SK-N-SH (cell line): ENCODE measurements around the gene PLEKHA8.

ENCODE experiments used
- CHD2 ChIP-seq: fragments of 150-350 bp; IDR thresholded peaks from 2 replicates; pipeline ENCODE4 v1.6.1; 2018; ENCODE audit warnings: low read length; ENCODE audit not compliant: partially characterized antibody
- EZH2phosphoT487 ChIP-seq: fragments of 200-600 bp; sonication (generic); IDR thresholded peaks from 2 replicates; pipeline ENCODE4 v1.6.1; 2017; ENCODE audit warnings: low read depth, mixed run types, mild to moderate bottlenecking, antibody characterized with exemption, moderate library complexity, borderline replicate concordance
- FOXM1 ChIP-seq: IDR thresholded peaks from 2 replicates; pipeline ENCODE4 v1.4.0; 2012; ENCODE audit warnings: low read depth, mild to moderate bottlenecking
- MXI1 ChIP-seq: IDR thresholded peaks from 2 replicates; pipeline ENCODE4 v1.6.1; 2012; ENCODE audit warnings: mild to moderate bottlenecking, low read depth, low read length, improper control_type of control experiment
- POLR2AphosphoS5 ChIP-seq: IDR thresholded peaks from 2 replicates; pipeline ENCODE4 v1.6.1; 2012; ENCODE audit warnings: low read depth, low read length
- RAD21 ChIP-seq: IDR thresholded peaks from 2 replicates; pipeline ENCODE4 v1.6.1; 2012; ENCODE audit warnings: mild to moderate bottlenecking, low read length
- RXRA ChIP-seq: IDR thresholded peaks from 2 replicates; pipeline ENCODE4 v1.4.0; 2012; ENCODE audit warnings: low read depth, mild to moderate bottlenecking, borderline replicate concordance
- TEAD4 ChIP-seq: IDR thresholded peaks from 2 replicates; pipeline ENCODE4 v1.4.0; 2012; ENCODE audit warnings: mild to moderate bottlenecking, borderline replicate concordance; ENCODE audit not compliant: insufficient read depth
- TF ChIP-seq, protein P1 (sequence below): fragments of 200-600 bp; sonication (generic); IDR thresholded peaks from 2 replicates; pipeline ENCODE4 v1.6.1; 2017; ENCODE audit warnings: antibody characterized with exemption, mild to moderate bottlenecking, moderate library complexity
- TF ChIP-seq, protein P2 (sequence below): IDR thresholded peaks from 2 replicates; pipeline ENCODE4 v1.4.0; 2012; ENCODE audit warnings: low read depth
- TF ChIP-seq, protein P3 (sequence below): IDR thresholded peaks from 2 replicates; pipeline ENCODE4 v1.6.1; 2012; ENCODE audit warnings: mild to moderate bottlenecking, low read depth, low read length, moderate library complexity
- TF ChIP-seq, protein P4 (sequence below): fragments of 150-350 bp; IDR thresholded peaks from 2 replicates; pipeline ENCODE4 v1.6.1; 2017; ENCODE audit warnings: antibody characterized with exemption, low read length, low read depth, borderline replicate concordance

DNA sequence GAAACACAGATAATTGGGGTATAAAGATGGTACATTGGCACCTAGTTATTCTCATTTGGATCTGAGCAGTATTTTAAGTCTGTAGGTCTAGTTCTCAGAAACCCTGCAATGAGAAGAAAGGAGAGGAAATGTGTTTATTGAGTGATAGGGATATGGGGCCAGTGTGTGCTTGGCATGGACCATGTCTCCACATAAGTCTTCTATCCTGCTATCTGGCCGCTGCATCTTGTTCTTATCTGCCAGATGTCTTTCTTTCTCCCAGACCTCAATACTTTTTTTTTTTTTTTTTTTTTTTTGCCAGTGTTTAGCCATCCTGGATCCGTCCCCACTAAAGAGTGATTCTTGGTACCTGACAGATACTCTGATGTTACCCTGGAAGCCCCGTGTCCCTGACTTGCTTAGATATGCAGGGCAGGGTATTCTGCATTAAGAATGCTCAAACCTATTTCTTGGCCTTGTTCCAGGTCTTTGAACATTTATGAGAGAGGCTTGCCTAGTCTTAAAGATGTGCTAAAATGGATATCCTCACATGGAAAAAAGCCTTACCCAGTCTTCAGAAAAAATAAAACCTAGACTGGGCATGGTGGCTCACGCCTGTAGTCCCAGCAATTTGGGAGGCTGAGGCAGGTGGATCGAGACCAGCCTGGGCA, 116.6 kb downstream of the PLEKHA8 start:
- TF ChIP-seq CHD2 (no peak), MXI1 (no peak), POLR2AphosphoS5 (no peak), TEAD4 (no peak), RXRA (no peak), EZH2phosphoT487 (no peak), FOXM1 (no peak), RAD21 (no peak)
- TF ChIP-seq, protein P1, sequence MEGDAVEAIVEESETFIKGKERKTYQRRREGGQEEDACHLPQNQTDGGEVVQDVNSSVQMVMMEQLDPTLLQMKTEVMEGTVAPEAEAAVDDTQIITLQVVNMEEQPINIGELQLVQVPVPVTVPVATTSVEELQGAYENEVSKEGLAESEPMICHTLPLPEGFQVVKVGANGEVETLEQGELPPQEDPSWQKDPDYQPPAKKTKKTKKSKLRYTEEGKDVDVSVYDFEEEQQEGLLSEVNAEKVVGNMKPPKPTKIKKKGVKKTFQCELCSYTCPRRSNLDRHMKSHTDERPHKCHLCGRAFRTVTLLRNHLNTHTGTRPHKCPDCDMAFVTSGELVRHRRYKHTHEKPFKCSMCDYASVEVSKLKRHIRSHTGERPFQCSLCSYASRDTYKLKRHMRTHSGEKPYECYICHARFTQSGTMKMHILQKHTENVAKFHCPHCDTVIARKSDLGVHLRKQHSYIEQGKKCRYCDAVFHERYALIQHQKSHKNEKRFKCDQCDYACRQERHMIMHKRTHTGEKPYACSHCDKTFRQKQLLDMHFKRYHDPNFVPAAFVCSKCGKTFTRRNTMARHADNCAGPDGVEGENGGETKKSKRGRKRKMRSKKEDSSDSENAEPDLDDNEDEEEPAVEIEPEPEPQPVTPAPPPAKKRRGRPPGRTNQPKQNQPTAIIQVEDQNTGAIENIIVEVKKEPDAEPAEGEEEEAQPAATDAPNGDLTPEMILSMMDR, result no peak
- TF ChIP-seq, protein P2, sequence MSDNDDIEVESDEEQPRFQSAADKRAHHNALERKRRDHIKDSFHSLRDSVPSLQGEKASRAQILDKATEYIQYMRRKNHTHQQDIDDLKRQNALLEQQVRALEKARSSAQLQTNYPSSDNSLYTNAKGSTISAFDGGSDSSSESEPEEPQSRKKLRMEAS, result no peak
- TF ChIP-seq, protein P3, sequence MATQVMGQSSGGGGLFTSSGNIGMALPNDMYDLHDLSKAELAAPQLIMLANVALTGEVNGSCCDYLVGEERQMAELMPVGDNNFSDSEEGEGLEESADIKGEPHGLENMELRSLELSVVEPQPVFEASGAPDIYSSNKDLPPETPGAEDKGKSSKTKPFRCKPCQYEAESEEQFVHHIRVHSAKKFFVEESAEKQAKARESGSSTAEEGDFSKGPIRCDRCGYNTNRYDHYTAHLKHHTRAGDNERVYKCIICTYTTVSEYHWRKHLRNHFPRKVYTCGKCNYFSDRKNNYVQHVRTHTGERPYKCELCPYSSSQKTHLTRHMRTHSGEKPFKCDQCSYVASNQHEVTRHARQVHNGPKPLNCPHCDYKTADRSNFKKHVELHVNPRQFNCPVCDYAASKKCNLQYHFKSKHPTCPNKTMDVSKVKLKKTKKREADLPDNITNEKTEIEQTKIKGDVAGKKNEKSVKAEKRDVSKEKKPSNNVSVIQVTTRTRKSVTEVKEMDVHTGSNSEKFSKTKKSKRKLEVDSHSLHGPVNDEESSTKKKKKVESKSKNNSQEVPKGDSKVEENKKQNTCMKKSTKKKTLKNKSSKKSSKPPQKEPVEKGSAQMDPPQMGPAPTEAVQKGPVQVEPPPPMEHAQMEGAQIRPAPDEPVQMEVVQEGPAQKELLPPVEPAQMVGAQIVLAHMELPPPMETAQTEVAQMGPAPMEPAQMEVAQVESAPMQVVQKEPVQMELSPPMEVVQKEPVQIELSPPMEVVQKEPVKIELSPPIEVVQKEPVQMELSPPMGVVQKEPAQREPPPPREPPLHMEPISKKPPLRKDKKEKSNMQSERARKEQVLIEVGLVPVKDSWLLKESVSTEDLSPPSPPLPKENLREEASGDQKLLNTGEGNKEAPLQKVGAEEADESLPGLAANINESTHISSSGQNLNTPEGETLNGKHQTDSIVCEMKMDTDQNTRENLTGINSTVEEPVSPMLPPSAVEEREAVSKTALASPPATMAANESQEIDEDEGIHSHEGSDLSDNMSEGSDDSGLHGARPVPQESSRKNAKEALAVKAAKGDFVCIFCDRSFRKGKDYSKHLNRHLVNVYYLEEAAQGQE, result no peak
- TF ChIP-seq, protein P4, sequence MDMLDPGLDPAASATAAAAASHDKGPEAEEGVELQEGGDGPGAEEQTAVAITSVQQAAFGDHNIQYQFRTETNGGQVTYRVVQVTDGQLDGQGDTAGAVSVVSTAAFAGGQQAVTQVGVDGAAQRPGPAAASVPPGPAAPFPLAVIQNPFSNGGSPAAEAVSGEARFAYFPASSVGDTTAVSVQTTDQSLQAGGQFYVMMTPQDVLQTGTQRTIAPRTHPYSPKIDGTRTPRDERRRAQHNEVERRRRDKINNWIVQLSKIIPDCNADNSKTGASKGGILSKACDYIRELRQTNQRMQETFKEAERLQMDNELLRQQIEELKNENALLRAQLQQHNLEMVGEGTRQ, result no peak
